ENCODE results near the gene HDAC9.

Gene HDAC9

GRCh38 chr7:18659746-18660145 lies 164.2 kb downstream of the HDAC9 start:
- DNase-seq (ENCODE audit: low read depth) = no peak

GRCh38 chr7:18663321-18663720 lies 167.8 kb downstream of the HDAC9 start:
- DNase-seq (ENCODE audit: low read depth) = no peak

DNA sequence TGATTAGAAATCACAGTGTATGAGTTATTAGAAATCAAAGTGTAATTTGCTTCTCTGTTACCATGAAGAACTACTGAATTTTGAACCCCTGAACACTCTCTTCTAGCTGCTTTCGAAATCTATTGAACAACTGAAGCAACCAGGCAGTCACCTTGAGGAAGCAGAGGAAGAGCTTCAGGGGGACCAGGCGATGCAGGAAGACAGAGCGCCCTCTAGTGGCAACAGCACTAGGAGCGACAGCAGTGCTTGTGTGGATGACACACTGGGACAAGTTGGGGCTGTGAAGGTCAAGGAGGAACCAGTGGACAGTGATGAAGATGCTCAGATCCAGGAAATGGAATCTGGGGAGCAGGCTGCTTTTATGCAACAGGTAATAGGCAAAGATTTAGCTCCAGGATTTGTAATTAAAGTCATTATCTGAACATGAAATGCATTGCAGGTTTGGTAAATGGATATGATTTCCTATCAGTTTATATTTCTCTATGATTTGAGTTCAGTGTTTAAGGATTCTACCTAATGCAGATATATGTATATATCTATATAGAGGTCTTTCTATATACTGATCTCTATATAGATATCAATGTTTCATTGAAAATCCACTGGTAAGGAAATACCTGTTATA lies 170.7 kb downstream of the HDAC9 start:
- peak; percentile 10 for DNase-seq (ENCODE audit: low read depth)

GRCh38 chr7:18667466-18667865 lies 171.9 kb downstream of the HDAC9 start:
- no peak for DNase-seq (ENCODE audit: low read depth)

DNA sequence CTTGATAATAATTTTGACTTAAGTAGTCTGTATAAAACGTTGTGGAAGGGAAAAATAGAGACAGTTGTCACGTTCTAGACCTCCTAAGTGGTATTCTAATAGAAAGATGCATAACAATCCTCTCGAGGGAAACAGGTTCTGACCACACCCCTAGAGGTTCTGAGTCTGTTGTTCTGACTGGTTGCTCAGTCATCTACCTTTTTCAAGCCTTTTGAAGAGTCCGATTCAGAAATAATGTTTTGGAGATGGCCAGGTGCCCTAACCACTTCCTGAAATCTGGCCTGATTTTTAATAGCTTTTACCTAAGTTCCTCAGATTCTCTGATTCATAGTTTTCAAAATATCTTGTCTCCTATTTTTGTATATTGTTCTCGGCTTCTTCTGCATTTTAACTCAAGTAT lies 175.6 kb downstream of the HDAC9 start:
- no peak for DNase-seq (ENCODE audit: low read depth)

DNA sequence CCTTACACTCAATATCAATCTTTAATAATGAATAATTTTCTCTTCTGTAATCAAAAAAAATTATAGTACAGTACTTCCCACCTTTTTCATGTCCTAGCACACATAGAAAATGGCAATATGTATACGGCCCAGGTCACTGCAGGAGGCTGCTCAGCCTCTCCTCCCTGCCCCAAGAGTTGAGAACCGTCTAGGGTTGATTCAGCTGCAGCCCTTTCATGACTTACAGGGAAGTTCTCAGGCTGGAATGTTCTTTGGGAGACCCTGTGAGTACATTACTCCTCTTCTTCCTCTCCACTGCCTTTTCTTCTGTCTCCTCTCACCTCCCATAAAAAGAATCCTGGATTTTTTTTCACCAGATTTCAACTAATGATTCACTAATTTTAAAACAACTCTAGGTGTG lies 180.0 kb downstream of the HDAC9 start:
- no peak for DNase-seq (ENCODE audit: low read depth)

- DNase-seq (ENCODE audit: low read depth) = no peak
Measured at GRCh38 chr7:18679261-18679660, 183.7 kb downstream of the HDAC9 start.

- DNase-seq (ENCODE audit: low read depth) = no peak
Measured at GRCh38 chr7:18680576-18680975, 185.0 kb downstream of the HDAC9 start.

DNA sequence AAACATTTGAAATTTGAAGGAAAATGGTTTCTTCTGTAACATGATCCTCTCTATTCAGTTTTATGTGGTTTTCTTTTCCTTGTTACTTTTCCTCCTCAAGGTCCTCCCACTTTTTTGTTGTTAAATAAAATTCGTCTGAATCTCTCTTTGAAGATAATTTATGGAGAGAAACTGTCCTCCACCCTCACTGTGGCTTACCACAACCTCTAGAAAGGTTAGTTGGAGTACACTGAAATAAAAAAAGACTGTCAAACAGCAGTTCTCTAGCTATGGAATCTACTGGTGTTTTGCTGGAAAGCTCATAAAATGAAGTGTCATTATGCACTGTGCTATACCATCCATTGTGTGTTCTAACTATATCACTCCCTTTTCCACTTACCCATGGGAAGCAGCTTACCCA lies 189.4 kb downstream of the HDAC9 start:
- DNase-seq (ENCODE audit: low read depth) = no peak

GRCh38 chr7:18685971-18686370 lies 190.4 kb downstream of the HDAC9 start:
- no peak for DNase-seq (ENCODE audit: low read depth)

DNA sequence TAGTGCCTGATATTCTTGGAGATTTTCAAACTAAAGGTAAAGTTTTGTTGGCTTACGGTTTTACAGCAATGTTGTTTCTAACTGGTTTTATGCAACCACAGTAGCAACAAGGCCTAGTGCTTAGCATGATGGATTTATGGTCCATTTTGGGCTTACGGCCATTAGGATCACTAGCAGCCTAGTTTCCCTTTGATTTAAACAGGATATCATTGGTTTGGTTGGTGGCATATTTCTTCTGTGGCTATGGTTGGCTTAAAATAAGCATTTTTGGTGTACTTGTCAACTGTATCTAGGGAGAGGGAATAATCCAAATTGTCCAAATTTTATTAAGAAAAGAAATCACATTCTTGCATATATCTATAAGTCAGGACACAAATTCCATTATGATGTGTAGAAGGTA lies 194.0 kb downstream of the HDAC9 start:
- no peak for DNase-seq (ENCODE audit: low read depth)

DNA sequence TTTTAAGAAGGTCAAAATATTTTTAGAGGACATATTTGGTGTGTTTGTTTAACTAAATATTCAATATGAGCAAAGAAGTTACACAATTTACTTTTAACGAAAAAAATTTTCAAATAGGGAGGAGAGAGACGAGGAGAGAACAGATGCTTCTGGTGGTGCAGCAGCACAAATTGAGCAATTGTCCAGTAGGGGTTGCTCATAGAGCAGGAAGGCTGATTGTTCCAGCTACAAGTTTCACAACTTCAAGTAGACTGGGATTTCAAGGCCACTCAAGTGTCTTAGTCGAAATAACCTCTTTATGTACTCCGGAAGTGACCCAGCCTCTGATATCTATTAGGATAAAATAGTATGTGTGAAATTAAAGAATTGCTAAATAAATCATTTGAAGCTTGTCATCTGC lies 197.9 kb downstream of the HDAC9 start:
- DNase-seq (ENCODE audit: low read depth) = no peak

DNA sequence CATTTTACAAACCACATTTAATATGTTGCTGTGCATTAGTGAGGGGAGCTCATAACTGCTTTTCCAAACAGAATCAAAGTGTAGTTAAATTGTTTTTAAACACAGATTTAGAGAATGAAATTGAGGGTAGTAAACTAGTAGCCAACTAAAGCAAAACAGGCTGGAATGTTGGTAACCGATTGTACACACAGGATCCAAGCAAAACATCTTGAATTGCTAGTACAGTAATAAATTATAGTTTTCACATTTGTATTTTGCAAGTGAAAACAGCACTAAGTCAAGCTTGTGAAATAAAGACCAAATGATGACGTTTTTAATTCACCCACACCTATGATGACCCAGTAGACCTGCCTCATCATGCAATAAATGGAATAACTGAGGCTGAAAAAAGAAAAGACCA lies 198.3 kb downstream of the HDAC9 start:
- no peak for DNase-seq (ENCODE audit: low read depth)

DNA sequence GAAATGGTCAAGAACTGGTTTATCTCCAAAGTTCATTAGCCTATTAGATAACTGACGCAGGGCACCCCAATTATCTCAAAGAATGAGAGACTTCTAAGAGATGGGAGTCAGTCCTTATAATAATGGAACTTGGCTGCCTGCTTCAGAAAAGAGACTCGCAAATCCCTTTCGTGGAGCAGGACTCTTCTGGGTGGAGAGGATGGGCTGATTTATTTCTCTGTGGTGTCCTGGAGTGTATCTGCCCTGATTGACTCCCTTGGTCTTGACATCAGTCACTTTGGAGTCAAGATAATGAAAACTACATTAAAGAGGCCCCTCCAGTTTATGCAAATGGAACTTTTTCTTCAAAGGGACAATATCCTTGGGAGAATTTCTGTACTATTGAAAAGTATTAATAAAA lies 198.9 kb downstream of the HDAC9 start:
- no peak for DNase-seq (ENCODE audit: low read depth)

DNA sequence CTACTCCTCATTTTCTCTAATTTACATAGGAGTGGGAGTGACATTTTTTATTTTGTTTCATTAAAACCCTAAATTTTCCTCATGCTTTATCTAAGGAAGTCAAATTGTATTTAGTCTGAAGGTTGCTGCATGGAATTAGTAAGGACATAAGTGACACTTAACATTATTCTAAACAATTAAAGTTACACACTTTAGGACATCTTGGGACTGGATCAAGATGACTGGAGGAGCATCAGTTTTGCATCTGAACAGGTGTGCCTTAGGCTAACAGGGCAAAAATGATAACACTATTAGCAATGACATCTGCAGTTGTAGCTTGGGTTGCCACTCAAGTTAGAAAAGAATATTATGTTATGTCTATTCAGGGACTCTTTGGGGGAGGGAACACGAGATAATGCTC lies 199.4 kb downstream of the HDAC9 start:
- DNase-seq (ENCODE audit: low read depth) = no peak

DNA sequence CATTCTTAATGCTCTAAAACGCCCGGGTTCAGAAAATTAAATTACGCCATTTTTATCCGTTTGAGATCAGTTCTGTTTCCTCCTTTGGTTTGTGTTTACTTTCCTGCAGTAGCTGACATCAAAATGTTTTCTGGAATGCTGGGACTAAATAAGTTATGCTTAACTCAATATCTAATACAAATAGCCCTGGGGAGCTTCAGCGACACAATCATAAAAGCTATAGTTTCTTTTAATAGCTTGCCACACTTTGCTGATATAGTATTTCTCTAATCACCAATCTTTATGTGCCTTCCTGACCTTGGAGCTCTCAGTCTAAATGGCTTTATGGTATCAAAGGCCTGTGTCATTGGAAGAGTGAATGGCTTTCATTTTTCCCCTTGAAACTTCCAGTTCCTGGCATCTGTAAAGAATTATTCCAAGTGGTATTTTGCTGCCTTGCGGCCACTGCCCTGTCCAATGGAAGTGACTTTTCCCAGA lies 202.7 kb downstream of the HDAC9 start:
- no peak for DNase-seq (ENCODE audit: low read depth)

DNA sequence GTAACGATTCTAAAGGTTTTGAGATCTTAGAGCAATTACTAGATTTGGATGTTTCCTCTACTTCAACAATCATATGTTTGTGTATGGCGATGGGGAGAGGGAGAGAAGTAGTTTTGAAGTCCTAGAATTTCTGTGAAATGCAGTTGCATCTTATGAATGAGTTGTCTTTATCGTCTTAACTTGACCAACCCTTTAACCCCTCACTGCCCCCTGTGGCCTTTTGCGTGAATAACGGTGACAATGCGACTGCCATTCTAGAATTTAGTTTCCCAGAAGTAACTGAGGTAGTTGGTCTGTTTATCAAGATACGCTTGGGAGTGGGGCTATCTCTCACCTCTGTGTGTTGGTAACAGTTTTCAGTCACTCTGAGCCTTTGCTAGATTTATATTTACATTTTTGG lies 204.6 kb downstream of the HDAC9 start:
- no peak for DNase-seq (ENCODE audit: low read depth)

GRCh38 chr7:18702071-18702829 lies 206.7 kb downstream of the HDAC9 start:
- no peak for DNase-seq (ENCODE audit: low read depth)

GRCh38 chr7:18703685-18704084 lies 208.1 kb downstream of the HDAC9 start:
- no peak for DNase-seq (ENCODE audit: low read depth)

DNA sequence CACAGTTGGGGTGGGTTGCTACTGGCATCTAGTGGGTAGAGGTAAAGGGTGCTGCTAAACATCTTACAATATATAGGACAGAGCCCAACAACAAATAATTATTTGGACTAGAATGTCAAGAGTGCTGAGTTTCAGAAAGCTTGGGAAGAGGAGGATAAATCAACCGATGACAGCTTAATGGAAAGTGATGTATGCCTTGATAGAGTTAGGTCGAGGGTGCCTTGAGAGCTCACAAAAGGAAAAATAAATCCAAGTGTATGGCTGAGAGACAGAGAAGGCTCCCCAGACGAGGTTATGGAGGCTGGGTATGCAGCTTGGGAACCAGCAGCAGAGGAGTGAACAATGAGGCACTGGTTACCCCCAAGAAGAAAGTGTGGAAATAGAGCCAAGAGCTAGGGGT lies 211.1 kb downstream of the HDAC9 start:
- no peak for DNase-seq (ENCODE audit: low read depth)

GRCh38 chr7:18708204-18708603 lies 212.7 kb downstream of the HDAC9 start:
- DNase-seq (ENCODE audit: low read depth) = no peak

DNA sequence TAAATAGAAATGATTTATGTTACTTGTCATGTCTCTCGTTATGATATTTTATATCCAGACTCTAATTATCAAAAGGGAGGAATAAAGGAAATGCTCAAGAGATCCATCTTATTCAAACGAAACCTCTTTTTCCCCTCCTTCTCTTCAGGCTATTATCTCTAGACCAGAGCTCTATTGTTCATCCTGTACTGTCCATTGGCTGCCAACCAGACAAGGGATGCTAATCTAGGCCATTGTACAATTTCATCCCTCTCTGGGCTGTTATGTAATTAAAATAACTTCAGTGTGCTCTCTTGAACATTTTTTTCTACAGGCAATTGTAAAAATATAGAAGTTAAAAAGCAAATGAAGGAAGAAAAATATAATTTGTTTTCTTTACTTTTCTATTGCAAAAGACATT lies 220.4 kb downstream of the HDAC9 start:
- DNase-seq (ENCODE audit: low read depth) = no peak

DNA sequence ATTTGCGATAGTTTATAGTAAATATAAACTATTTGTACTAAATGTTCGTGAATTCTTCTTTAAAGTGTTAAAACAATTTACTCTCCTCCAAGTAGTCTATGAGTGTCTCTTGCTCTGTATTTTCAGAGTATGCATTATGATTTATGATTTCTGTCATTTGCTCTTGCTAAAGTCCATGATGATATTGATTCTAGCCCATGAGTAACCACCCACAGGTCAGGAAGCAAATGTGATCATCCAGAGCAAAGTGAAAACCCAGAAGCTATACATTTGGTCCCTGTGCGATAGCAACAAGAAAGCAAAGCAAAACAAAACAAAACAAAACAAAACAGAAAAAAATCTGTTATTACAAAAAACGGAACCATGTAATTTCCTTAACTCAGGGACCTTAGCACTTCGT lies 225.9 kb downstream of the HDAC9 start:
- DNase-seq (ENCODE audit: low read depth) = no peak

- DNase-seq (ENCODE audit: low read depth) = no peak
Measured at GRCh38 chr7:18724318-18724717, 228.8 kb downstream of the HDAC9 start.
